ENCODE data around the gene CLDN15.
"Not testable (repeated sequence)": the region's sequence is repeated elsewhere in the genome, so short reads cannot be mapped to it uniquely, and the experiment has no call there.

The CLDN15 gene

GRCh38 chr7:101237206-101238067 is at the start of gene CLDN15:
TSS of gene CLDN15 (minus strand) at chr7:101237802. CDS start at chr7:101237581, 221 bp downstream.
- DNase-seq: no peak

- no peak for DNase-seq
Observed at GRCh38 chr7:101287032-101287431, 49.4 kb upstream of the CLDN15 start.

- DNase-seq: not testable (repeated sequence)
Observed at GRCh38 chr7:101285880-101286279, 48.3 kb upstream of the CLDN15 start.

GRCh38 chr7:101285171-101285570 is 47.6 kb upstream of the CLDN15 start:
- no peak for DNase-seq

- not testable (repeated sequence) for DNase-seq
Observed at GRCh38 chr7:101280912-101281311, 43.3 kb upstream of the CLDN15 start.

GRCh38 chr7:101278461-101279292 is 41.1 kb upstream of the CLDN15 start:
- DNase-seq: no peak

- DNase-seq: no peak
Observed at GRCh38 chr7:101277155-101277554, 39.6 kb upstream of the CLDN15 start.

GRCh38 chr7:101273206-101273605 is 35.6 kb upstream of the CLDN15 start:
- no peak for DNase-seq

- DNase-seq: no peak
Observed at GRCh38 chr7:101271021-101271420, 33.4 kb upstream of the CLDN15 start.

GRCh38 chr7:101269664-101270063 is 32.1 kb upstream of the CLDN15 start:
- DNase-seq: no peak

GRCh38 chr7:101265622-101266516 is 28.3 kb upstream of the CLDN15 start:
- DNase-seq: no peak

- DNase-seq: not testable (repeated sequence)
Observed at GRCh38 chr7:101264102-101264706, 26.6 kb upstream of the CLDN15 start.

- DNase-seq: no peak
Observed at GRCh38 chr7:101258243-101258731, 20.7 kb upstream of the CLDN15 start.

- no peak for DNase-seq
Observed at GRCh38 chr7:101255796-101256195, 18.2 kb upstream of the CLDN15 start.

GRCh38 chr7:101253199-101253598 is 15.6 kb upstream of the CLDN15 start:
- not testable (repeated sequence) for DNase-seq

- peak; percentile 91 for DNase-seq
Observed at GRCh38 chr7:101251871-101252659, 14.5 kb upstream of the CLDN15 start.

- no peak for DNase-seq
Observed at GRCh38 chr7:101250324-101250723, 12.7 kb upstream of the CLDN15 start.

- DNase-seq: no peak
Observed at GRCh38 chr7:101248276-101248675, 10.7 kb upstream of the CLDN15 start.

- DNase-seq: no peak
Observed at GRCh38 chr7:101245147-101245668, 7.6 kb upstream of the CLDN15 start.

- peak; percentile 85 for DNase-seq
Observed at GRCh38 chr7:101244375-101245146, 7.0 kb upstream of the CLDN15 start, which contains the start of gene FIS1. TSS of gene FIS1 (minus strand) at chr7:101245081. CDS start at chr7:101245004, 77 bp downstream.

Measured in NCI-H748 treated with DMSO at 0.1 percent for 48 hours (cell line).